ENCODE results near the gene FBXO44.

Gene FBXO44

GRCh38 chr1:11652203-11652780, 2.4 kb upstream of the FBXO44 start:
- TF ChIP-seq CTCF (IDR thresholded peaks at IDR 0.05; ENCODE audit: extremely low read depth, missing control alignments), result no peak

GRCh38 chr1:11653101-11653860, 1.4 kb upstream of the FBXO44 start:
- DNase-seq (ENCODE audit: low spot score), result no peak
- no peak for TF ChIP-seq CTCF (IDR thresholded peaks at IDR 0.05; ENCODE audit: extremely low read depth, missing control alignments)

More at GRCh38 chr1:11652203-11652780, 2.4 kb upstream of the FBXO44 start:
- DNase-seq (ENCODE audit: low spot score), result no peak

- TF ChIP-seq CTCF (IDR thresholded peaks at IDR 0.05; ENCODE audit: extremely low read depth, missing control alignments), result no peak
- DNase-seq (ENCODE audit: low spot score), result no peak
These were observed 878 bp upstream of the FBXO44 start for GRCh38 chr1:11653861-11654136.

- TF ChIP-seq CTCF (IDR thresholded peaks at IDR 0.05; ENCODE audit: extremely low read depth, missing control alignments), result no peak
- no peak for DNase-seq (ENCODE audit: low spot score)
These were observed 497 bp downstream of the FBXO44 start for GRCh38 chr1:11654939-11655808.

- no peak for DNase-seq (ENCODE audit: low spot score)
- TF ChIP-seq CTCF (IDR thresholded peaks at IDR 0.05; ENCODE audit: extremely low read depth, missing control alignments), result no peak
These were observed 3.0 kb downstream of the FBXO44 start for GRCh38 chr1:11657654-11658053.

GRCh38 chr1:11658542-11658941, 3.9 kb downstream of the FBXO44 start:
- no peak for DNase-seq (ENCODE audit: low spot score)
- no peak for TF ChIP-seq CTCF (IDR thresholded peaks at IDR 0.05; ENCODE audit: extremely low read depth, missing control alignments)

GRCh38 chr1:11659748-11660147, 5.1 kb downstream of the FBXO44 start:
- DNase-seq (ENCODE audit: low spot score), result no peak
- no peak for TF ChIP-seq CTCF (IDR thresholded peaks at IDR 0.05; ENCODE audit: extremely low read depth, missing control alignments)

Data from GM20000 (cell line).